ENCODE measurements around the gene EML1. TPM values are rescaled to one million over a fixed set of nuclear protein-coding genes. Genes with fewer than 3 reads are reported as not detected.

Gene EML1
- total and polyA plus RNA-seq, 2 of the 13 experiments (the other 11 are each of a cell fraction or from before 2014, with no cell fraction given): 0.59 to 1.7 TPM

- H3K27me3 ChIP-seq (ENCODE audit: control insufficient read depth in 1 of 2, insufficient read depth in 2 of 2, low read length in 2 of 2): peaks cover 2 to 37% of the 10 kb centered on the region in 2 experiments; a peak in 4 of 5 replicates
- H3K9ac ChIP-seq (ENCODE audit: insufficient read depth, low read depth, low read length): no peak overlapping the region
- no peak overlapping the region for H2AFZ ChIP-seq (ENCODE audit: low read length)
- no peak overlapping the region for H3K4me3 ChIP-seq (replicated peaks in 1 of 3; ENCODE audit: insufficient read depth in 1 of 3, low read depth in 2 of 3, low read length in 3 of 3)
- H4K20me1 ChIP-seq (ENCODE audit: insufficient read depth, low read length): no peaks in the 10 kb centered on the region
- ChIA-PET POLR2A (no interaction called here), CTCF (ENCODE audit: low intra/inter-chr PET ratio, low total read pairs) (no interaction called here)
- no peak overlapping the region for H3K27ac ChIP-seq (ENCODE audit: extremely low read length, insufficient read depth, low read length)
- H3K4me1 ChIP-seq (ENCODE audit: insufficient read depth, low read length): peaks cover 34% of the 10 kb centered on the region
- DNase-seq (ENCODE audit: low spot score): no peak
- FAIRE-seq: no peak
- in situ Hi-C loops (cut with HindIII; ENCODE audit: extremely low pct_ligation_motif_present, low pct_unique_long_range_greater_than_20kb): no loop called here
- H3K36me3 ChIP-seq (replicated peaks in 1 of 2; ENCODE audit: control insufficient read depth in 1 of 2, insufficient read depth in 2 of 2, low read length in 2 of 2): no peaks in the 10 kb centered on the region
- 60% methylated on average over 4 of the region's 4 CpGs for WGBS (ENCODE audit: low lambda C conversion rate)
- TF ChIP-seq ZNF138 (CRISPR knock-in tag; IDR thresholded peaks at IDR 0.05; ENCODE audit: low read depth) (no peak), ZNF224 (CRISPR knock-in tag; IDR thresholded peaks at IDR 0.05) (no peak), SNAPC5 (CRISPR knock-in tag; IDR thresholded peaks at IDR 0.05; ENCODE audit: borderline replicate concordance) (no peak), YEATS4 (CRISPR knock-in tag; IDR thresholded peaks at IDR 0.05; ENCODE audit: borderline replicate concordance) (no peak), SIX4 (CRISPR knock-in tag; IDR thresholded peaks at IDR 0.05) (no peak), SMAD1 (CRISPR knock-in tag; IDR thresholded peaks at IDR 0.05; ENCODE audit: borderline replicate concordance, low read depth) (no peak), ZNF607 (CRISPR knock-in tag; IDR thresholded peaks at IDR 0.05; ENCODE audit: borderline replicate concordance) (no peak), ZNF878 (CRISPR knock-in tag; IDR thresholded peaks at IDR 0.05) (no peak), NBN (conservative IDR thresholded peaks at IDR 0.05) (no peak), ZNF639 (CRISPR knock-in tag; conservative IDR thresholded peaks at IDR 0.05) (no peak), PRDM4 (CRISPR knock-in tag; IDR thresholded peaks at IDR 0.05; ENCODE audit: borderline replicate concordance) (no peak), ZNF597 (CRISPR knock-in tag; IDR thresholded peaks at IDR 0.05) (no peak), SMAD3 (CRISPR knock-in tag; IDR thresholded peaks at IDR 0.05) (no peak), TCF7 (IDR thresholded peaks at IDR 0.05; ENCODE audit: low read depth) (no peak), ZFYVE20 (CRISPR knock-in tag; IDR thresholded peaks at IDR 0.05; ENCODE audit: borderline replicate concordance, low read depth) (no peak)
- H3K79me2 ChIP-seq (ENCODE audit: insufficient read depth, low read length): no peaks in the 10 kb centered on the region
- no peaks in the 10 kb centered on the region for H3K9me3 ChIP-seq (ENCODE audit: low read length)
- no peak overlapping the region for H3K4me2 ChIP-seq (ENCODE audit: low read depth, low read length)
- BruUV-seq (replicated peaks): no TSS peak
- intact Hi-C loops (cut with micrococcal nuclease; ENCODE audit: unreplicated experiment): no loop called here
- ATAC-seq: no peak
Measured at GRCh38 chr14:99795046-99795445, 1.8 kb downstream of the EML1 start.
